GM19452 (cell line): ENCODE measurements around the gene KLK2.

Experiments used
- ATAC-seq: cut with Tn5 transposase; IDR thresholded peaks from one replicate; pipeline ENCODE4 v1.9.1; 2021; ENCODE audit not compliant: unreplicated experiment

Gene KLK2

GRCh38 chr19:50873056-50873455, at the start of gene KLK2:
TSS of gene KLK2 (plus strand) at chr19:50873439. CDS start at chr19:50873474, 35 bp downstream.
- no peak for ATAC-seq

- ATAC-seq: no peak
These were observed 46.6 kb upstream of the KLK2 start for GRCh38 chr19:50826492-50827240.

GRCh38 chr19:50827476-50827875, 45.8 kb upstream of the KLK2 start:
- no peak for ATAC-seq

- ATAC-seq: no peak
These were observed 43.4 kb upstream of the KLK2 start for GRCh38 chr19:50829801-50830200.

- ATAC-seq: no peak
These were observed 42.8 kb upstream of the KLK2 start for GRCh38 chr19:50830266-50831025.

- ATAC-seq: no peak
These were observed 42.2 kb upstream of the KLK2 start for GRCh38 chr19:50831026-50831396.

- ATAC-seq: no peak
These were observed 40.6 kb upstream of the KLK2 start for GRCh38 chr19:50832666-50833065.

- no peak for ATAC-seq
These were observed 40.0 kb upstream of the KLK2 start, which contains the start of gene KLK15 for GRCh38 chr19:50833117-50833801. TSS of gene KLK15 (minus strand) at chr19:50833574. CDS start at chr19:50831492, 2,082 bp downstream.

- no peak for ATAC-seq
These were observed 39.5 kb upstream of the KLK2 start for GRCh38 chr19:50833802-50834167.

- no peak for ATAC-seq
These were observed 38.0 kb upstream of the KLK2 start for GRCh38 chr19:50835103-50835784.

- ATAC-seq: no peak
These were observed 37.3 kb upstream of the KLK2 start for GRCh38 chr19:50835785-50836542.

- no peak for ATAC-seq
These were observed 36.6 kb upstream of the KLK2 start for GRCh38 chr19:50836543-50837195.

- no peak for ATAC-seq
These were observed 35.9 kb upstream of the KLK2 start for GRCh38 chr19:50837300-50837699.

- no peak for ATAC-seq
These were observed 35.0 kb upstream of the KLK2 start for GRCh38 chr19:50838239-50838638.

- no peak for ATAC-seq
These were observed 33.3 kb upstream of the KLK2 start for GRCh38 chr19:50839712-50840655.

GRCh38 chr19:50842130-50842529, 31.1 kb upstream of the KLK2 start:
- ATAC-seq: no peak

GRCh38 chr19:50843205-50843604, 30.0 kb upstream of the KLK2 start:
- ATAC-seq: no peak

GRCh38 chr19:50843701-50844221, 29.5 kb upstream of the KLK2 start:
- no peak for ATAC-seq
